K562 (cell line): Measurements from ENCODE around the gene SLC4A1. TPM values are rescaled to one million over a fixed set of nuclear protein-coding genes. Genes with fewer than 3 reads are reported as not detected.

Source experiments
- ARNT ChIP-seq, 2 experiments: fragments of 450-650 bp; IDR thresholded peaks; 2 replicates each; pipeline ENCODE4 v1.6.1; 2016; ENCODE audit warnings: mild to moderate bottlenecking in 1 of 2
- CCAR2 ChIP-seq: fragments of 200-400 bp; formaldehyde crosslinking; IDR thresholded peaks from 2 replicates; pipeline ENCODE4 v1.6.1; 2017; ENCODE audit warnings: mild to moderate bottlenecking, low read depth, low read length
- CGGBP1 ChIP-seq: fragments of 250-450 bp; sonication (Bioruptor Pico); IDR thresholded peaks from 2 replicates; pipeline ENCODE4 v1.9.0; 2021; ENCODE audit warnings: mild to moderate bottlenecking
- DACH1 ChIP-seq: fragments of 450-650 bp; IDR thresholded peaks from 2 replicates; pipeline ENCODE4 v1.6.1; 2018; ENCODE audit not compliant: partially characterized antibody
- DEAF1 ChIP-seq: fragments of 450-650 bp; formaldehyde crosslinking; IDR thresholded peaks from 2 replicates; pipeline ENCODE4 v1.4.0; 2020; ENCODE audit warnings: mild to moderate bottlenecking, moderate library complexity
- ELF4 ChIP-seq: fragments of 450-650 bp; formaldehyde crosslinking; IDR thresholded peaks from 2 replicates; pipeline ENCODE4 v1.4.0; 2022; ENCODE audit warnings: missing genetic modification characterization
- L3MBTL2 ChIP-seq: fragments of 450-650 bp; IDR thresholded peaks from 2 replicates; pipeline ENCODE4 v1.6.1; 2016; ENCODE audit warnings: mild to moderate bottlenecking, moderate library complexity
- MAZ ChIP-seq, 2 experiments: fragments of 450-650 bp in 1 of 2; sonication (generic) in 1 of 2; formaldehyde crosslinking; IDR thresholded peaks in 1 of 2; conservative IDR thresholded peaks in 1 of 2; 2 replicates each; pipeline versions ENCODE4 v1.4.0 to v1.5.0; 2020; ENCODE audit warnings: mild to moderate bottlenecking in 1 of 2, missing genetic modification reagents in 1 of 2
- PHF20 ChIP-seq: fragments of 450-650 bp; IDR thresholded peaks from 2 replicates; pipeline ENCODE4 v1.6.1; 2018; ENCODE audit not compliant: partially characterized antibody
- POLR2AphosphoS5 ChIP-seq: IDR thresholded peaks from 2 replicates; pipeline ENCODE4 v1.6.1; 2011; ENCODE audit warnings: mild to moderate bottlenecking, low read depth, low read length, moderate library complexity; ENCODE audit not compliant: control insufficient read depth, insufficient read depth
- TARDBP ChIP-seq: fragments of 450-650 bp; IDR thresholded peaks from 2 replicates; pipeline ENCODE4 v1.6.1; 2016
- TRIM25 ChIP-seq: fragments of 450-650 bp; IDR thresholded peaks from 2 replicates; pipeline ENCODE4 v1.7.0; 2016; ENCODE audit warnings: borderline replicate concordance
- ZNF280A ChIP-seq: fragments of 450-650 bp; IDR thresholded peaks from 2 replicates; pipeline ENCODE4 v1.6.1; 2018; ENCODE audit warnings: mild to moderate bottlenecking, low read depth; ENCODE audit not compliant: partially characterized antibody
- ZNF407 ChIP-seq: fragments of 450-650 bp; IDR thresholded peaks from 2 replicates; pipeline ENCODE4 v1.6.1; 2016; ENCODE audit warnings: low read depth
- polyA plus RNA-seq, 8 experiments: library from polyadenylated mRNA; depleted of rRNA in 4 of 8; stranded (reverse) in 5 of 8; unstranded in 3 of 8; fragments of >200 nt; fragmentation: Nextera tagmentation in 2 of 8; fragmentation: Illumina TruSeq in 1 of 8; extraction: Ambion mirVana in 2 of 8; extraction: Trizol in 1 of 8; gene quantifications; 2 replicates each; pipeline versions ENCODE4 v1.2.1 to v1.2.3, GENCODE V29; 2011 to 2014; ENCODE audit warnings: inconsistent platforms in 1 of 8, missing spikeins in 1 of 8
- total RNA-seq, 7 experiments: library from RNA; depleted of rRNA in 6 of 7; stranded (reverse); fragments of >200 nt in 6 of 7; fragmentation: Illumina TruSeq in 2 of 7; extraction: Trizol in 2 of 7; gene quantifications; 2 replicates each; pipeline versions ENCODE4 v1.2.1 to v1.2.3, GENCODE V29; 2011 to 2021; ENCODE audit warnings: low replicate concordance in 1 of 7

Gene SLC4A1
- total and polyA plus RNA-seq, 9 of the 15 experiments (the other 6 are each of a cell fraction or from before 2014, with no cell fraction given), result 0.14 to 1.00 (median 0.53) TPM

- no peak for TF ChIP-seq ZNF407
- no peak for TF ChIP-seq DEAF1 (CRISPR knock-in tag)
- TF ChIP-seq ZNF280A, result no peak
- peak in 1 of 2 experiments; percentile 95; a peak in 2 of 4 replicates for TF ChIP-seq MAZ (CRISPR knock-in tag; conservative IDR thresholded peaks at IDR 0.05 in 1 of 2, IDR thresholded peaks at IDR 0.05 in 1 of 2)
- no peak; the same call in 1 of the 2 replicates for TF ChIP-seq POLR2AphosphoS5
- no peak for TF ChIP-seq TARDBP
- no peak for TF ChIP-seq CCAR2
- TF ChIP-seq CGGBP1 (CRISPR knock-in tag), result no peak
- TF ChIP-seq PHF20, result no peak
- TF ChIP-seq DACH1, result no peak
- TF ChIP-seq ARNT (IDR thresholded peaks at IDR 0.05), result no peak
- no peak for TF ChIP-seq ELF4 (CRISPR knock-in tag)
- 0 out of 2 replicates have a peak, but pooled peaks have one; percentile 11 for TF ChIP-seq L3MBTL2
- TF ChIP-seq TRIM25, result no peak
Observed at GRCh38 chr17:44218344-44219107, 49.4 kb downstream of the SLC4A1 start (continued).
